SK-MEL-5 (cell line): ENCODE results near the gene CEP85L. TPM values are rescaled to one million over a fixed set of nuclear protein-coding genes. Genes with fewer than 3 reads are reported as not detected.

Experiments
- DNase-seq: peaks from one replicate; pipeline ENCODE4 v3.0.0-alpha.2; 2016; ENCODE audit warnings: low read depth, low spot score
- in situ Hi-C: cut with HindIII; loops from 2 replicates; pipeline ENCODE4 v1.10.0; 2016; ENCODE audit warnings: low sequenced_read_pairs, high pct_unique_total_duplicates, low pct_unique_long_range_greater_than_20kb
- total RNA-seq: library from RNA; depleted of rRNA; stranded (reverse); fragments of >200 nt; shearing (Covaris generic); gene quantifications from 2 replicates; pipeline ENCODE4 v1.2.3, GENCODE V29; 2014

The CEP85L gene
- total RNA-seq, 1 experiment from 2014 or later = 12.1 TPM

- in situ Hi-C loops = no loop called here
- no peak for DNase-seq
Observed at GRCh38 chr6:118501099-118501498, 150.3 kb downstream of the CEP85L start.

DNA sequence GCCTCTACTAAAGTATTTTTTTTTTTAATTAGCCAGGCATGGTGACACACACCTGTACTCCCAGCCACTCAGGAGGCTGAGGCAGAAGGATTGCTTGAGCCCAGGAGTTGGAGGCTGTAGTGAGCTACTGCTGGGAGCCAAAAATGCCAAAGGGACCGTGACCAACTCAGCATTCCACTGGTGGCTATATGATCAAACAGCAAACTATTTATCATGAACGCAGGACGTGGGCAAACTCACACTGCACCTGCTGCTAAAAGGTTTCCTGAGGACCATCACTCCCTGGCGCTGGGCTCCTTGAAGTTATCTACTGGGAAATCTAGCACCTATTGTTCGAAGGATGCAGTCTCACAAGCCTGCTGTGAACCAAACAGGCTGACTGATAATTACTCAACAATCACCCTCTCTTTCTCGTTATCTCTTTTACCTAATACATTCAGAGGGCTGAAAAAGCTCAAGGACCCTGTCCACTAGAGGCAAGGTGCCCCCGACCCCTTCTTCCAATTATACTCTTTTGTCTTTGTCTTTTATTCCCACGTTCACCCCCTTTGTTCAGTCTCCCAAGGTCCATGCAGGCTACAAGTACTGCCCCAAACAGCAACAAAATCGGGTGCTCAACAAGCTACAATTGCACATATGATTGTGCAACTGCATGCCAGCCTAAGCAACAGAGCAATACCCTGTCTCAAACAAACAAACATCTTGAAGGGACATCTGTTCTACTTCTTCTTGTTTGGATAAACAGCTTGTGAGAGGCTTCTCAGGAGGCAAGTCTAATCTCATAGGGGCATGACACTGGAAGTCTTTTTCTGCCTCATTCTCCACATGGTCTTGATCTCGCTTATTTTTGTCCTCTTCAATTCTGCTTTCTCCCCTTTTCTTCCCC lies 151.0 kb downstream of the CEP85L start:
- no peak for DNase-seq
- in situ Hi-C loops = no loop called here

DNA sequence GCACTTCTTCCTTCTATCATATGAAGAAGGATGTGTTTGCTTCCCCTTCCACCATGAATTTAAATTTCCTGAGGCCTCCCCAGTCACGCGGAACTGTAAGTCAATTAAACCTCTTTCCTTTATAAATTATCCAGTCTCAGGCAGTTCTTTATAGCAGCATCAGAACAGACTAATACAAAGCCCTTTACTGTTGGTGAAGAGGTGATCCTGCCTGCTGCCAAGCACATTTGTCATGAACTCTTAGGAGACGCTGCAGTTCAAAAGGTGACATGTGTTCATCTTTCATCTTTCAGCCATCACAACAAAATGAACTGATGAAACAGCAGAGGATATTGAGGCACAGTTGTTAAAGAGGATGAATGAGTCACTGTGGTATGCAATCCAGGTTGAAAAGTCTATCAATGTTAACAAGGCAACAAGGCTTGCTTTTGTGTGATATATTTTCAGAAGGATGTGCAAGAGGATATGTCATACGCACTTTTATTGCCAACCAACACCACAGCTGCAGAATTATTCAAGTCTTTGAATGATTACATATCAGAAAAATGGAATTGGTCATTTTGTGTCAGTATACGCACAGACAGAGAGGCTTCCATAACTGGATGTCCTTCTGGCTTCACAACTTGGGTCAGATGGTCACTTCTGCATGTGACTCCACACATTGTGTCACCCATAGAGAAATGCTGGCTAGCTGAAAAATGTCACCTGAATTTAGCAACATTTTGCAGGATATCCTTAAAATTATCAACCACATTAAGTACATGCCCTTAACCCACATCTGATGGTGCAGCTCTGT lies 155.7 kb downstream of the CEP85L start:
- in situ Hi-C loops = no loop called here
- DNase-seq = peak; percentile 71

GRCh38 chr6:118494091-118494490 lies 157.3 kb downstream of the CEP85L start:
- no peak for DNase-seq
- in situ Hi-C loops = no loop called here

GRCh38 chr6:118489990-118490389 lies 161.4 kb downstream of the CEP85L start:
- no peak for DNase-seq
- in situ Hi-C loops = no loop called here

DNA sequence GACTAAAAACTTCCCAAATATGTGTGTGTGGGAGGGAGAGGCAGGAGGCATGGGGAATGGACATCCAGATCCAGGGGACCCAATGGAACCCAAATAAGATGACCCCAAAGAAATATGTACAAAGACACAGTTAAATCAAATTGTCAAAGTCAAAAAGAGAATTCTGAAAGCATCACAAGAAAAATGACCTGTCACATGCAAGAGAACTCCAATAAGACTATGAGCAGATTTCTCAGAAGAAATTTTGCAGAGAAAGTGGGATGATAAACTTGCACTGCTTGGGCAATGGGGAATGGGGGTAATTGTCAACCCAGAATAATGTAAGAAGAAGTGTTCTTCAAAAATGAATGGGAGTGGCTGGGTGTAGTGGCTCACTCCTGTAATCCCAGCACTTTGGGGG lies 162.8 kb downstream of the CEP85L start:
- in situ Hi-C loops = no loop called here
- DNase-seq = no peak

DNA sequence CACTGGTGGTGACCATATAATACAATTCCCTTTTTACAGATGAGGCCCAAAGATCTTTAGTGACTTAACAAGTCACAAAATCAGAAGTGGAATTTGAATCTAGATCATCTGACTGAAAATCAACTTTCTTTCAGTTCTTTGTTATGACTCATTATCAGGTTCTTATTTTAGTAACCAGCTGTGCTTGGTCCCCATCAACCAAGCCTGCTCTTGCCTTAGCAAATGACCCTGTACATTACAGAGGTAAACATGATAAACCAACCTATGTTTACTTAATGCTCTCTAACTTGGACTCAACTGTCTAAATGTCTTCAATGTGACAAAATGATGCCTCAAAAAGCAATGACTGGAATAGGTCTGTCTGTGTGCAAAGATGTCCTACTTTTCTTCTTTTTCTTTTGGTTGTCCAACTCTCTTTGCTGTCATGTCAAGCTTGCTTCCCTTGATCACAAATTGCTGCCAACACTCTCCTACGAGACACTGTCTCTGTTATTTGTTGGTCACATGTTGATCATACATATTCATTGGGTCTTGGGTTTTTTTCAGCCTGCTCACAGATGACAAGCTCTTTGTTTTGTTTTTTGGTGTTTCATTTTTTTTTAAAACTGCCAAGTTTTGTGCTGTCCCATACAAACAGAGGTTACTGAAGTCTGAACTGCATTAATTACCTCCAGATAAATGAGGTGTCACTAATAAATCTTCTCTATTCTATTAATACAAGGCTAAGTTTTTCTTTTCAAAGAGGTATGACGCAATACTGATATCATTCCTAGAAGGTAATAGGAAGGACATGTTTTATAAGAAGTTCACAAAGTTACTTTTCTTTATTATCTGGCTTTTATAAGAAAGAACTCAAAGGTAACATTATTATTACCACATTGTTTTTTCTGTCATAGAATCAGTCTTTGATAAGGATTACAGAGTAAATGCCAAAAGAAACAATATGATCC lies 165.5 kb downstream of the CEP85L start:
- peak; percentile 73 for DNase-seq
- in situ Hi-C loops = no loop called here

DNA sequence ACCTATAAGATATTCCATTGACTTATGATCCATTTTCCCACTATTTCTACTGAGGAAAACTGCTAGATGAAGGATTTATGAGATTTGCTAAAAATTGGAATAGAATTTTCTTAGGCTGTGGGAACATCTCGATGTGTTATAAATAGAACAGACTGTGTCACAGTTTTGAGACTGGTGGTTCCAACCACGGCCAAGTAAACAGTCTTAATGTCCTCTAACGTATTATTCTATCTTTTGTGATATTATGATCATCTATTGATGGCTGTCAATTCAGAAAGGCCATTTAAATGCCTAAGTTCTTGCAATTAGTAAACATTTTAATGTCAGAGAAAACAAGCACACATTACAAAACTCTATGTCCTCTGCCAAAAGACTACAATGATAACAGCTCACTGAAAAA lies 174.8 kb downstream of the CEP85L start:
- no peak for DNase-seq
- in situ Hi-C loops = no loop called here

GRCh38 chr6:118473266-118473665 lies 178.1 kb downstream of the CEP85L start:
- DNase-seq = no peak
- in situ Hi-C loops = no loop called here

DNA sequence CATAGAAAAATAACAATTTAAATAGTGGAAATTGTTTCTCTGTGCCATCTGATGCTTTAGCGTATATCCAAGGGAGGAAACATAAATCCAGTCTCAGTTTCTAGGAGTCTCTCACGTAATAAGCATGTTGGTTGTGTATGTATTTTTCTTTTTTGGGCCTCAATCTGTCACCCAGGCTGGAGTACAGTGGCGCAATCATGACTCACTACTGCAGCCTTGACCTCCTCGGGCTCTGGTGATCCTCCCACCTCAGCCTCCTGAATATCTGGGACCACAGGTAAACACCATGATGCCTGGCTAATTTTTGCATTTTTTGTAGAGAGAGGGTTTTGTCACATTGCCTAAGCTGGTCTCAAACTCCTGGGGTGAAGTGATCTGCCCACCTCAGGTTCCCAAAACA lies 181.9 kb downstream of the CEP85L start:
- DNase-seq = no peak
- in situ Hi-C loops = no loop called here

DNA sequence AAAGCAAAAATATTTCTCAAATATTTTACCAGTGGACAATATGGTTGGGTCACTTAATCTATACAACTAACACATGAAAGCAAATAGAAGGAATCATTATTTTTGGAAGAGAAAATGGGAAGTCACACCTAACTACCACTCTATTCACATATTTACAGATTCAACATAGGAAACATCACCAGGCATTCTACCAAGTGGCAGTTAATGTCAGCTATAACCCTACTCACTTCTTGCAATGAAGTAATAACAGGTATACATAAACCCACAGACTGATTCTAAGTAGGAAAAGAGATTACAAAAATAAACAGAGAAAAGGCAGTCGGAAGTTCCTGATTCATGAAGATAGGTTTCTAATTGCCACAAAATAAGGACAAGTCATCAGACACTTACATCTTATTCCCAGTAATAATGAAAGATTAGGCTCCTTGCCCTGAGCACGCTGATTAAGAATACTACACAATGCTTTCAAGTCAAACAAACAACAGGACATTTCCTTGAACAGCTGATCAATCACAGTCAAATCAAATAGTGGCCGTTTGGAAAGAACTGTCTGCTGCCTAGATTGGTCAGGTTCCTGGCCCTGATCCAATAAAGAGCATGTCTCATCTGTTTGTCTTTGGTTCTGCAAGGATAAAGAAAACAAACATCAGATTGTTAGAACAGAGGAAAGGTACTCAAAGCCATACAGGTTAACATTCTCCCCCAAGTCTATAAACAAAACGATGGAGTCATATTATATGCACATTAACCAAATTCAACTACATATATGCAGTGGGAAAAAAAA lies 182.5 kb downstream of the CEP85L start:
- no peak for DNase-seq
- in situ Hi-C loops = no loop called here

DNA sequence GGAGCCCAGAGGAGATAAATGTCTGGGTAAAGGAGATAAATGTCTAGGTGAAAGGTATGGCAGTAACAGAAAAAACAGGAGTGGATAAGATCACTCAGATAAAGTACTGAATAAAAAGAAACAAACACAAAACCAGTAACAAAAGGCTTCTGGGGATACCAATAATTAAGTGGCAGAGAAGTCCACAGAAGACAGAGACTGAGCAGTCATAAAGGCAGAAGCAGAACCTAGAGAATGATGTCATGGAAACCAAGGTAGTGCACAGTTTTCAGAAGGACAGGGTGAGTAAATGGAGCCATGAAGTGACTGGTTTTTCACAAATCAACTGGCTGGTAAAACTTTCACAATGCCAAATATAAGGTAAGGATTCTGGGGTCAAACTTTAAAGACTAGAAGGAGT lies 184.2 kb downstream of the CEP85L start:
- in situ Hi-C loops = no loop called here
- DNase-seq = no peak

- DNase-seq = no peak
- in situ Hi-C loops = no loop called here
Observed at GRCh38 chr6:118464620-118465019, 186.8 kb downstream of the CEP85L start.

GRCh38 chr6:118460958-118461470 lies 190.4 kb downstream of the CEP85L start:
- DNase-seq = no peak
- in situ Hi-C loops = no loop called here

GRCh38 chr6:118456982-118457381 lies 194.4 kb downstream of the CEP85L start:
- in situ Hi-C loops = no loop called here
- no peak for DNase-seq

- in situ Hi-C loops = no loop called here
- DNase-seq = no peak
Observed at GRCh38 chr6:118451839-118452238, 199.6 kb downstream of the CEP85L start.

- in situ Hi-C loops = no loop called here
- no peak for DNase-seq
Observed at GRCh38 chr6:118444796-118445195, 206.6 kb downstream of the CEP85L start.
